Epithelial cell of esophagus (primary cell): Measurements from ENCODE around the gene CYP27B1.
"Not testable (repeated sequence)": the region's sequence is repeated elsewhere in the genome, so short reads cannot be mapped to it uniquely, and the experiment has no call there.

Source experiments
- DNase-seq: peaks from one replicate; pipeline ENCODE4 v3.0.0; 2010; ENCODE audit warnings: low read depth
- H3K4me3 ChIP-seq: 2 replicates; pipeline ENCODE4 v1.5.1; 2011; ENCODE audit warnings: mild to moderate bottlenecking, low read length, control low read depth
- CTCF ChIP-seq: IDR thresholded peaks from 2 replicates; pipeline ENCODE4 v1.5.1; 2011; ENCODE audit warnings: low read depth, mild to moderate bottlenecking, low read length, control low read depth, inconsistent platforms; ENCODE audit not compliant: insufficient read depth; ENCODE audit errors: missing control alignments

Gene CYP27B1

GRCh38 chr12:57724936-57725740 lies 41.7 kb downstream of the CYP27B1 start:
- no peak overlapping the region for H3K4me3 ChIP-seq
- no peak for DNase-seq
- TF ChIP-seq CTCF: no peak

DNA sequence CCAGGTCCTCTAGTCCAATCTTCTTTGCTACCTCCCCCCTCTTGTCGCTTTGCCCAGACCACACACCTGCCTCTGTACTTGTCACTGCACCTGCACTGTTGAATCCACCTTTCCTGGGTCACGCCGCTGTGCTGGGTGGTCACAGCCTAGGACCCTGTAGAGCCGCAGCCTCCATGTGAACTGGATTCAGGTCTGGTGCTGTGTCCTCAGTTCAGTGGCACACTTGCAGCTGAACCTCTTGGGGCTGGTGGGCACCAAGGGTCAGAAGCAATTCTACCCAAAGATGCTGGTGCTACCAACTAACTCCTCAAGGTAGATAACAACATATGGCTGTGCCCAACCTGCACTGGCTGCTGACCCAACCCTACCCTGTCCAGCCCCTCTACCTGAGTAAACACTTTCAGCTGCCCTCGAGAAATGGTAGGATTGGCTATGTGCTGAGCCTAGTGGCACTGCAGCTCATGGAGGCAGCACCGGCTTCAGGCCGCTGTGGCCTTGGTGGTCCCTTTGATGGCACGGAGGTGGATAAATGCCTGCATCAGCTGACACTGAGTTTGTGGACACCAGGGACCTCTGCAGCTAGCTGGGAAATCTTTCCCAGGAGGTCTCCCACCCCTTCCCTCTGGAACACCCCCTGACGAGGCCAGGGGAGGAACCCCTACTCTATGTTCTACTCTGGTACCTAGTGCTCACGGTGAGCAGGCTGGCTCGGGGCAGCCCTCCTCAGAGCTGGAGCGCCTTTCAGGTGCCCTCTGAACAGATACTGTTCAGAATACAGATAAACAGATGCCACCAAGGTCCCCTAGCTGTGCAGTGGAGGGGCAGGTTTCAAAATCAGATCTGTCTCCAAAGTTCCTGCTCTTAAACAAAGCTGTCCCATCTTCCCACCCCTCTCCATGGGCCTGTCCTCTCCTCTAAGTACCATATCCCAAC lies 42.6 kb downstream of the CYP27B1 start:
- H3K4me3 ChIP-seq: no peak overlapping the region
- TF ChIP-seq CTCF: no peak
- DNase-seq: no peak

- no peak for DNase-seq
- H3K4me3 ChIP-seq: no peak overlapping the region
- TF ChIP-seq CTCF: no peak
Observed at GRCh38 chr12:57723630-57723962, 43.3 kb downstream of the CYP27B1 start.

DNA sequence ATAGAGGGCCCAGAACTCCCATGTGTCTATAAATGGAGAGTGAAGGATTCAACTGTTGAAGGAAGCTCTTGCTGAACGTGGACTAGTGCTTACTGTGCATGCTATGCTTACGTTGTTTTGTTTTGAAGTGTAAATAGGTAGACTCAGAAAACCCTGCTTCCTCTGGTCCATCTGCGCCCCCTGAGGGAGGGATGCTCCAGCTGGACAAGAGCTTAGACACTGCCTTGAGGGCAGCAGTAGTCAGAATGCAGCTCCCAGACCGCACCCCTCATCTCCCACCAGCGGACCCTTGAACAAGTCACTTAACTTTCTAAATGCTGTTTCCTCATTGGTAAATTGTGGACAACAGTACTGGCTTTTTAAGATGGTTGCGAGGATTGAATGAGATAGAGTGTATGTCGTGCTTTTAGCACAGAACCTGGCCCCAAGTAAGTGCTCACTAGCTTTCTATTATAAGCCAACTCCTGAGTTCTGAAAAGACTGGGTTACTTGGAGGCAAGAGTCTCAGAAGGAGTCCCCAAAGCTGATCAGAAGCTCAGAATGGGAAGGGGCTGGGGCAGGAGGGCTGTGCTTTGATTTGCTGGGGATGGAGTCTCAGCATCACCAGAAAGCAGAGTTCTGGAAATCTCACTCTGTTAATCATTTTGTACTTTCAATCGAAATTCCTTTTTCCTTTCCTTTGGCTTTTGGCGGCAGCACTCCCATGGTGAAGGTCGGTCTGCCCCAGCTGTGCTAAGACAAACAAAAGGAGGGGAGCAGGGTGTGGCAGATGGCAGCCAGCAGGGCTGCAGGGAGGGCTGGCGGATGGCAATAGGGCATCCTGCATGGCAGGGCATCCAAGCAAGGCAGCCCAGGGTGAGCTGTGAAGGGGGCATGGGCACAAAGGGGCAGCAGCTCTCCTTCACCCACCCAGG lies 43.9 kb downstream of the CYP27B1 start:
- DNase-seq: no peak
- TF ChIP-seq CTCF: no peak
- H3K4me3 ChIP-seq: no peak overlapping the region

DNA sequence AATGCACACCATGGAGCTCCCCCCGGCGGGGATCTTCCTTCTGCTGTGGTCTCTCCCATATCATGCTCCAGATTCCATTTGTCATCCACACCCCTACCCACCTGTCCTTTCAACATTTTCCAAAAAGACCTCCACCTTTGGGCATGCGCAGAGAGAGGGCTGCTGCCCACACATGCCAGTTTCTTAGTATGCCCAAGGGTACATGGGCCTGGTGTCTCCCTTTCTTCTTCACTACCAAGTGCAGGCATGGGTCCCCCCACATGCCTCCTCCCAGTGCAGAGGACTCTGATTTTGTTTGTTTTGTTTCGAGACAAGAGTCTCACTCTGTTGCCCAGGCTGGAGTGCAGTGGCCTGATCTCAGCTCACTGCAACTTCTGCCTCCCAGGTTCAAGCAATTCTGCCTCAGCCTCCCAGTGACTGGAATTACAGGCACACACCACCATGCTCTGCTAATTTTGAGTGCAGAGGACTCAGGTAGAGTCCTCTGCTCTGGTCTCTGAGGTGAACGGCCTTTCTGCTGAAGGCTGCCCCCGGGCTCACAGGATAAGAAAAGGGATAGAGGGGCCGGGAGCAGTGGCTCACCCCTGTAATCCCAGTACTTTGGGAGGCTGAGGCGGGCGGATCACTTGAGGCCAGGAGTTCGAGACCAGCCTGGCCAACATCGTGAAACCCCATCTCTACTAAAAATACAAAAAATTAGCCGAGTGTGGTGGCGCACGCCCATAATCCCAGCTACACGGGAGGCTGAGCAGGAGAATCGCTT lies 44.9 kb downstream of the CYP27B1 start:
- H3K4me3 ChIP-seq, DNase-seq: not testable (repeated sequence)

DNA sequence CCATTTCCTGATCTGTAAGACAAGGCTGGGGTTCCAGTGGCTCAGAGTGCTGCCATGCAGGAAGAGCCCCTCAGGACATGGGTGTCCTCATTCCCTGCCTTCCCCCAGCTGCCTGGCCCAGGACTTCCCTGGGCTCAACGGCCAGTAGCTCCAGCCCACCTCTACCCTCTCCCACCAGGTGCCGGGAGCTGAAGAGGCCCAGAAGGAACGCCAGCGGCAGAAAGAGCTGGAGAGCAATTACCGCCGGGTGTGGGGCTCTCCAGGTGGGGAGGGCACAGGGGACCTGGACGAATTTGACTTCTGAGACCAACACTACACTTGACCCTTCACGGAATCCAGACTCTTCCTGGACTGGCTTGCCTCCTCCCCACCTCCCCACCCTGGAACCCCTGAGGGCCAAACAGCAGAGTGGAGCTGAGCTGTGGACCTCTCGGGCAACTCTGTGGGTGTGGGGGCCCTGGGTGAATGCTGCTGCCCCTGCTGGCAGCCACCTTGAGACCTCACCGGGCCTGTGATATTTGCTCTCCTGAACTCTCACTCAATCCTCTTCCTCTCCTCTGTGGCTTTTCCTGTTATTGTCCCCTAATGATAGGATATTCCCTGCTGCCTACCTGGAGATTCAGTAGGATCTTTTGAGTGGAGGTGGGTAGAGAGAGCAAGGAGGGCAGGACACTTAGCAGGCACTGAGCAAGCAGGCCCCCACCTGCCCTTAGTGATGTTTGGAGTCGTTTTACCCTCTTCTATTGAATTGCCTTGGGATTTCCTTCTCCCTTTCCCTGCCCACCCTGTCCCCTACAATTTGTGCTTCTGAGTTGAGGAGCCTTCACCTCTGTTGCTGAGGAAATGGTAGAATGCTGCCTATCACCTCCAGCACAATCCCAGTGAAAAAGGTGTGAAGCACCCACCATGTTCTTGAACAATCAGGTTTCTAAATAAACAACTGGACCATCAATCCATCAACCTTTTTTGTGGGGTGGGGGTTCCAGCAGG lies 46.0 kb downstream of the CYP27B1 start:
- TF ChIP-seq CTCF: no peak
- H3K4me3 ChIP-seq: no peak overlapping the region
- DNase-seq: no peak
